MM.1S (cell line): ENCODE measurements around the gene FBXW11.

Experiments
- EZH2 ChIP-seq: fragments of 300-600 bp; sonication (generic); optimal IDR thresholded peaks from 2 replicates; pipeline ENCODE3; 2017; ENCODE audit warnings: low read depth, mild to moderate bottlenecking, antibody characterized with exemption, low read length, mixed read lengths
- EZH2phosphoT487 ChIP-seq: fragments of 300-600 bp; sonication (generic); IDR thresholded peaks from 2 replicates; pipeline ENCODE4 v1.6.1; 2018; ENCODE audit warnings: antibody characterized with exemption, low read length
- TF ChIP-seq, protein P1 (sequence below): fragments of 300-600 bp; sonication (generic); IDR thresholded peaks from 2 replicates; pipeline ENCODE4 v1.5.1; 2016; ENCODE audit warnings: antibody characterized with exemption, low read length, mixed read lengths

DNA sequence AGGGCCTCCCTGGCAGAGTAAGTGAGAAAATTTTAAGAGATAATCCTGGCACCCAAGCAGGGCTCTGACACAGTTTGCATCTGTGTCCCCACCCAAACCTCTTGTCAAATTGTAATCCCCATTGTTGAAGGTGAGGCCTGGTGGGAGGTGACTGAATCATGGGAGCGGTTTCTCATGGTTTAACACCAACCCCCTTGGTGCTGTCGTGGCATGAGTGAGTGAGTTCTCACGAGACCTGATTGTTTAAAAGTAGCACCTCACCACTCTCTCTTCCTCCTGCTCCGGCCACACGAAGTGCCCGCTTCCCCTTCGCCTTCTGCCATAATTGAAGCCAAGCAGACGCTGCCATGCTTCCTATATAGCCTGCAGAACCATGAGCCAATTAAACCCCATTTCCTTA is 80.1 kb downstream of the FBXW11 start:
- TF ChIP-seq, protein P1, sequence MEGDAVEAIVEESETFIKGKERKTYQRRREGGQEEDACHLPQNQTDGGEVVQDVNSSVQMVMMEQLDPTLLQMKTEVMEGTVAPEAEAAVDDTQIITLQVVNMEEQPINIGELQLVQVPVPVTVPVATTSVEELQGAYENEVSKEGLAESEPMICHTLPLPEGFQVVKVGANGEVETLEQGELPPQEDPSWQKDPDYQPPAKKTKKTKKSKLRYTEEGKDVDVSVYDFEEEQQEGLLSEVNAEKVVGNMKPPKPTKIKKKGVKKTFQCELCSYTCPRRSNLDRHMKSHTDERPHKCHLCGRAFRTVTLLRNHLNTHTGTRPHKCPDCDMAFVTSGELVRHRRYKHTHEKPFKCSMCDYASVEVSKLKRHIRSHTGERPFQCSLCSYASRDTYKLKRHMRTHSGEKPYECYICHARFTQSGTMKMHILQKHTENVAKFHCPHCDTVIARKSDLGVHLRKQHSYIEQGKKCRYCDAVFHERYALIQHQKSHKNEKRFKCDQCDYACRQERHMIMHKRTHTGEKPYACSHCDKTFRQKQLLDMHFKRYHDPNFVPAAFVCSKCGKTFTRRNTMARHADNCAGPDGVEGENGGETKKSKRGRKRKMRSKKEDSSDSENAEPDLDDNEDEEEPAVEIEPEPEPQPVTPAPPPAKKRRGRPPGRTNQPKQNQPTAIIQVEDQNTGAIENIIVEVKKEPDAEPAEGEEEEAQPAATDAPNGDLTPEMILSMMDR = no peak
- TF ChIP-seq EZH2 = no peak
- TF ChIP-seq EZH2phosphoT487 = no peak
